Activated T-cell treated with anti-CD3 and anti-CD28 coated beads, Interleukin-2, amount 50 U/mL, for 72 hours (primary cell): ENCODE data around the gene SOX8. TPM values are rescaled to one million over a fixed set of nuclear protein-coding genes. Genes with fewer than 3 reads are reported as not detected.

ENCODE experiments used
- ATAC-seq, 2 donors: fragments of 150-1000 bp; cut with Tn5 transposase; replicated peaks in 1 of 2; 2 replicates each; pipeline ENCODE4 v1.10.0; 2021; ENCODE audit warnings: moderate library complexity in 2 of 2, mild to moderate bottlenecking in 1 of 2
- DNase-seq, 2 donors: peaks; one replicate each; pipeline ENCODE4 v3.0.0; 2021 to 2022; ENCODE audit warnings: mixed read lengths in 1 of 2
- H3K27ac Mint-ChIP-seq: one replicate; pipeline ENCODE4 v1.8.0; 2022; ENCODE audit warnings: mild to moderate bottlenecking, moderate library complexity, mixed read lengths
- H3K27me3 Mint-ChIP-seq: one replicate; pipeline ENCODE4 v1.8.0; 2022; ENCODE audit warnings: low read depth, mixed read lengths
- H3K36me3 Mint-ChIP-seq, 2 donors: one replicate each; pipeline ENCODE4 v1.8.0; 2022; ENCODE audit warnings: mixed read lengths in 2 of 2, mild to moderate bottlenecking in 1 of 2; ENCODE audit not compliant: insufficient read depth in 2 of 2
- H3K4me1 Mint-ChIP-seq: one replicate; pipeline ENCODE4 v1.8.0; 2022; ENCODE audit warnings: low read depth, mixed read lengths
- H3K4me3 Mint-ChIP-seq, 2 donors: one replicate each; pipeline ENCODE4 v1.8.0; 2022; ENCODE audit warnings: mild to moderate bottlenecking in 2 of 2, mixed read lengths in 2 of 2, moderate library complexity in 2 of 2
- H3K9me3 Mint-ChIP-seq, 2 donors: one replicate each; pipeline ENCODE4 v1.8.0; 2022; ENCODE audit warnings: mixed read lengths in 2 of 2
- total RNA-seq, 2 donors: library from RNA; stranded (reverse); gene quantifications; one replicate each; pipeline ENCODE4 v1.2.3, GENCODE V29; 2022

The SOX8 gene
- total RNA-seq, 2 donors from 2014 or later = 1.8 to 2.1 TPM

GRCh38 chr16:962901-963814, 18.4 kb upstream of the SOX8 start:
- ATAC-seq (peak in 1 of 2 donors; percentile 24), DNase-seq (no peak)
- H3K4me1 Mint-ChIP-seq = peaks cover 32% of the 10 kb centered on the region
- no peaks in the 10 kb centered on the region for H3K27me3 Mint-ChIP-seq
- H3K4me3 Mint-ChIP-seq = peak overlapping the region; percentile 71 to 83
- peak overlapping the region; percentile 57 for H3K27ac Mint-ChIP-seq
- H3K36me3 Mint-ChIP-seq = peaks cover 10 to 14% of the 10 kb centered on the region in 2 donors
- H3K9me3 Mint-ChIP-seq = peaks cover 0 to 2% of the 10 kb centered on the region in 2 donors

GRCh38 chr16:963913-964312, 17.7 kb upstream of the SOX8 start:
- Mint-ChIP-seq H3K4me3 (peak overlapping the region; percentile 71 to 83), H3K4me1 (peaks cover 39% of the 10 kb centered on the region), H3K27ac (peak overlapping the region; percentile 57)

GRCh38 chr16:964356-965035, 17.1 kb upstream of the SOX8 start:
- DNase-seq = peak; percentile 72 to 74
- peak overlapping the region; percentile 57 for H3K27ac Mint-ChIP-seq

More at GRCh38 chr16:963913-964312, 17.7 kb upstream of the SOX8 start:
- peaks cover 10 to 14% of the 10 kb centered on the region in 2 donors for H3K36me3 Mint-ChIP-seq
- no peaks in the 10 kb centered on the region for H3K27me3 Mint-ChIP-seq
- ATAC-seq (peak; percentile 29 to 41), DNase-seq (no peak)
- peaks cover 0 to 2% of the 10 kb centered on the region in 2 donors for H3K9me3 Mint-ChIP-seq

GRCh38 chr16:965036-965395, 16.6 kb upstream of the SOX8 start:
- H3K4me1 Mint-ChIP-seq = peaks cover 41% of the 10 kb centered on the region
- ATAC-seq (no peak), DNase-seq (no peak)
- peak overlapping the region; percentile 71 to 83 for H3K4me3 Mint-ChIP-seq
- peaks cover 10 to 14% of the 10 kb centered on the region in 2 donors for H3K36me3 Mint-ChIP-seq
- H3K27ac Mint-ChIP-seq = peak overlapping the region; percentile 57
- no peaks in the 10 kb centered on the region for H3K27me3 Mint-ChIP-seq
- H3K9me3 Mint-ChIP-seq = peaks cover 0 to 2% of the 10 kb centered on the region in 2 donors

More at GRCh38 chr16:964356-965035, 17.1 kb upstream of the SOX8 start:
- peaks cover 0 to 2% of the 10 kb centered on the region in 2 donors for H3K9me3 Mint-ChIP-seq
- ATAC-seq = peak; percentile 92 to 93
- H3K4me3 Mint-ChIP-seq = peak overlapping the region; percentile 71 to 83
- H3K36me3 Mint-ChIP-seq = peaks cover 10 to 14% of the 10 kb centered on the region in 2 donors
- no peaks in the 10 kb centered on the region for H3K27me3 Mint-ChIP-seq
- peaks cover 41% of the 10 kb centered on the region for H3K4me1 Mint-ChIP-seq

- peak overlapping the region; percentile 8 to 83 for H3K4me3 Mint-ChIP-seq
- H3K4me1 Mint-ChIP-seq = peaks cover 41% of the 10 kb centered on the region
- no peaks in the 10 kb centered on the region for H3K27me3 Mint-ChIP-seq
- H3K9me3 Mint-ChIP-seq = peaks cover 0 to 2% of the 10 kb centered on the region in 2 donors
- ATAC-seq (no peak), DNase-seq (no peak)
- peaks cover 10 to 14% of the 10 kb centered on the region in 2 donors for H3K36me3 Mint-ChIP-seq
- no peak overlapping the region for H3K27ac Mint-ChIP-seq
Measured at GRCh38 chr16:965487-965886, 16.1 kb upstream of the SOX8 start.

GRCh38 chr16:966035-966434, 15.5 kb upstream of the SOX8 start:
- no peak for ATAC-seq
- H3K27ac Mint-ChIP-seq = no peak overlapping the region
- peaks cover 0 to 2% of the 10 kb centered on the region in 2 donors for H3K9me3 Mint-ChIP-seq
- no peak overlapping the region for H3K4me3 Mint-ChIP-seq
- H3K27me3 Mint-ChIP-seq = no peaks in the 10 kb centered on the region
- H3K36me3 Mint-ChIP-seq = peaks cover 10 to 14% of the 10 kb centered on the region in 2 donors
- H3K4me1 Mint-ChIP-seq = peaks cover 41% of the 10 kb centered on the region
- no peak for DNase-seq

- ATAC-seq = no peak
- Mint-ChIP-seq H3K36me3 (peaks cover 10 to 14% of the 10 kb centered on the region in 2 donors), H3K27ac (no peak overlapping the region), H3K27me3 (no peaks in the 10 kb centered on the region), H3K4me1 (peaks cover 41% of the 10 kb centered on the region), H3K9me3 (peaks cover 0 to 2% of the 10 kb centered on the region in 2 donors), H3K4me3 (no peak overlapping the region)
- no peak for DNase-seq
Measured at GRCh38 chr16:966505-966904, 15.1 kb upstream of the SOX8 start.

- no peak for ATAC-seq
- peaks cover 41% of the 10 kb centered on the region for H3K4me1 Mint-ChIP-seq
- H3K27me3 Mint-ChIP-seq = no peaks in the 10 kb centered on the region
- H3K36me3 Mint-ChIP-seq = peaks cover 10 to 14% of the 10 kb centered on the region in 2 donors
- DNase-seq = no peak
- no peak overlapping the region for H3K27ac Mint-ChIP-seq
- peaks cover 0 to 2% of the 10 kb centered on the region in 2 donors for H3K9me3 Mint-ChIP-seq
- no peak overlapping the region for H3K4me3 Mint-ChIP-seq
Measured at GRCh38 chr16:967077-967541, 14.5 kb upstream of the SOX8 start.

GRCh38 chr16:967546-968295, 13.8 kb upstream of the SOX8 start:
- DNase-seq (no peak), ATAC-seq (no peak)
- H3K27me3 Mint-ChIP-seq = no peaks in the 10 kb centered on the region
- H3K36me3 Mint-ChIP-seq = peaks cover 10 to 14% of the 10 kb centered on the region in 2 donors
- peaks cover 41% of the 10 kb centered on the region for H3K4me1 Mint-ChIP-seq
- H3K9me3 Mint-ChIP-seq = peaks cover 0 to 2% of the 10 kb centered on the region in 2 donors
- peak overlapping the region in 1 of 2 donors; percentile 74 for H3K4me3 Mint-ChIP-seq
- no peak overlapping the region for H3K27ac Mint-ChIP-seq

- Mint-ChIP-seq H3K27ac (no peak overlapping the region), H3K27me3 (no peaks in the 10 kb centered on the region), H3K4me3 (peak overlapping the region; percentile 74 to 81), H3K4me1 (peaks cover 35% of the 10 kb centered on the region), H3K9me3 (peaks cover 0 to 2% of the 10 kb centered on the region in 2 donors), H3K36me3 (peaks cover 10 to 14% of the 10 kb centered on the region in 2 donors)
- no peak for ATAC-seq
- no peak for DNase-seq
Measured at GRCh38 chr16:968620-969019, 12.9 kb upstream of the SOX8 start.

- Mint-ChIP-seq H3K27me3 (no peaks in the 10 kb centered on the region), H3K9me3 (peaks cover 0 to 2% of the 10 kb centered on the region in 2 donors), H3K4me3 (peak overlapping the region; percentile 80 to 81), H3K36me3 (peaks cover 9 to 12% of the 10 kb centered on the region in 2 donors), H3K27ac (no peak overlapping the region), H3K4me1 (peaks cover 24% of the 10 kb centered on the region)
- no peak for DNase-seq
- ATAC-seq = peak; percentile 2 to 10
Measured at GRCh38 chr16:969508-970385, 11.8 kb upstream of the SOX8 start.

GRCh38 chr16:970386-970765, 11.2 kb upstream of the SOX8 start:
- Mint-ChIP-seq H3K9me3 (no peaks in the 10 kb centered on the region), H3K4me1 (peaks cover 18% of the 10 kb centered on the region), H3K27me3 (no peaks in the 10 kb centered on the region), H3K27ac (no peak overlapping the region), H3K4me3 (peak overlapping the region; percentile 80 to 81), H3K36me3 (peaks cover 6 to 7% of the 10 kb centered on the region in 2 donors)
- ATAC-seq (peak; percentile 54 to 64), DNase-seq (no peak)
